ENCODE results near the gene TMEM106C.

TMEM106C gene

GRCh38 chr12:48017921-48018617 is 54.7 kb downstream of the TMEM106C start:
- FAIRE-seq = no peak
